K562 (cell line): Measurements from ENCODE around the gene TYROBP. TPM values are rescaled to one million over a fixed set of nuclear protein-coding genes. Genes with fewer than 3 reads are reported as not detected.

ENCODE experiments used
- CREB1 ChIP-seq, 2 experiments: sonication (generic) in 1 of 2; formaldehyde crosslinking in 1 of 2; IDR thresholded peaks; 2 replicates each; pipeline versions ENCODE4 v1.6.1 to v1.8.0; 2012 to 2022; ENCODE audit warnings: inconsistent platforms in 1 of 2, mild to moderate bottlenecking in 1 of 2, missing genetic modification reagents in 1 of 2, moderate library complexity in 1 of 2
- CTBP1 ChIP-seq: fragments of 450-650 bp; IDR thresholded peaks from 2 replicates; pipeline ENCODE4 v1.6.1; 2016; ENCODE audit warnings: borderline replicate concordance
- HDAC2 ChIP-seq: fragments of 450-650 bp; IDR thresholded peaks from 2 replicates; pipeline ENCODE4 v1.6.1; 2016; ENCODE audit warnings: mild to moderate bottlenecking
- NEUROD1 ChIP-seq: fragments of 150-350 bp; IDR thresholded peaks from 2 replicates; pipeline ENCODE4 v1.6.1; 2014; ENCODE audit warnings: borderline replicate concordance, low read length, low read depth; ENCODE audit not compliant: partially characterized antibody
- PTTG1 ChIP-seq: fragments of 450-650 bp; IDR thresholded peaks from 2 replicates; pipeline ENCODE4 v1.6.1; 2016; ENCODE audit warnings: low read depth, mild to moderate bottlenecking, missing genetic modification characterization, missing compliant biosample characterization
- RCOR1 ChIP-seq, 2 experiments: IDR thresholded peaks; 2 replicates each; pipeline ENCODE4 v1.6.1; 2012; ENCODE audit warnings: low read depth in 2 of 2, low read length in 2 of 2, borderline replicate concordance in 1 of 2, improper control_type of control experiment in 1 of 2
- SMARCE1 ChIP-seq: fragments of 450-650 bp; IDR thresholded peaks from 2 replicates; pipeline ENCODE4 v1.7.1; 2016; ENCODE audit warnings: mild to moderate bottlenecking
- SOX6 ChIP-seq: fragments of 450-650 bp; IDR thresholded peaks from 2 replicates; pipeline ENCODE4 v1.6.1; 2014; ENCODE audit warnings: mild to moderate bottlenecking
- SPI1 ChIP-seq: IDR thresholded peaks from 2 replicates; pipeline ENCODE4 v1.6.1; 2011; ENCODE audit warnings: low read depth, low read length, control low read depth, borderline replicate concordance
- STAT6 ChIP-seq: sonication (generic); formaldehyde crosslinking; IDR thresholded peaks from 2 replicates; pipeline ENCODE4 v1.8.1; 2023; ENCODE audit warnings: mild to moderate bottlenecking, missing genetic modification reagents
- TAF15 ChIP-seq: fragments of 200-400 bp; formaldehyde crosslinking; IDR thresholded peaks from 2 replicates; pipeline ENCODE4 v1.6.1; 2017; ENCODE audit warnings: mild to moderate bottlenecking, low read depth, low read length, moderate library complexity
- TEAD1 ChIP-seq, 2 experiments: fragments of 450-650 bp in 1 of 2; sonication (generic) in 1 of 2; formaldehyde crosslinking; IDR thresholded peaks; 2 replicates each; pipeline versions ENCODE4 v1.4.0 to v1.8.0; 2020 to 2022; ENCODE audit warnings: mild to moderate bottlenecking in 2 of 2, missing genetic modification reagents in 1 of 2
- TEAD4 ChIP-seq, 2 experiments: sonication (generic) in 1 of 2; formaldehyde crosslinking in 1 of 2; IDR thresholded peaks; 2 replicates each; pipeline versions ENCODE4 v1.6.1 to v1.8.0; 2012 to 2022; ENCODE audit warnings: borderline replicate concordance in 1 of 2, inconsistent platforms in 1 of 2, low read length in 1 of 2, mild to moderate bottlenecking in 1 of 2, missing genetic modification reagents in 1 of 2
- WHSC1 ChIP-seq: IDR thresholded peaks from one replicate; pipeline ENCODE4 v1.6.1; 2012; ENCODE audit warnings: low read length, control low read depth, inconsistent platforms
- ZNF780A ChIP-seq: fragments of 250-450 bp; sonication (Bioruptor Pico); IDR thresholded peaks from 2 replicates; pipeline ENCODE4 v1.5.0; 2021; ENCODE audit warnings: mild to moderate bottlenecking
- ZNF830 ChIP-seq: fragments of 250-450 bp; sonication (Bioruptor Pico); IDR thresholded peaks from 2 replicates; pipeline ENCODE4 v1.5.0; 2021; ENCODE audit warnings: mild to moderate bottlenecking
- polyA plus RNA-seq, 8 experiments: library from polyadenylated mRNA; depleted of rRNA in 4 of 8; stranded (reverse) in 5 of 8; unstranded in 3 of 8; fragments of >200 nt; fragmentation: Nextera tagmentation in 2 of 8; fragmentation: Illumina TruSeq in 1 of 8; extraction: Ambion mirVana in 2 of 8; extraction: Trizol in 1 of 8; gene quantifications; 2 replicates each; pipeline versions ENCODE4 v1.2.1 to v1.2.3, GENCODE V29; 2011 to 2014; ENCODE audit warnings: inconsistent platforms in 1 of 8, missing spikeins in 1 of 8
- total RNA-seq, 7 experiments: library from RNA; depleted of rRNA in 6 of 7; stranded (reverse); fragments of >200 nt in 6 of 7; fragmentation: Illumina TruSeq in 2 of 7; extraction: Trizol in 2 of 7; gene quantifications; 2 replicates each; pipeline versions ENCODE4 v1.2.1 to v1.2.3, GENCODE V29; 2011 to 2021; ENCODE audit warnings: low replicate concordance in 1 of 7
- TF ChIP-seq, protein P1 (sequence below): fragments of 250-450 bp; sonication (Bioruptor Pico); IDR thresholded peaks from 2 replicates; pipeline ENCODE4 v1.4.0; 2020; ENCODE audit warnings: borderline replicate concordance
- TF ChIP-seq, protein P2 (sequence below): sonication (generic); formaldehyde crosslinking; IDR thresholded peaks from 2 replicates; pipeline ENCODE4 v1.9.0; 2022; ENCODE audit warnings: mild to moderate bottlenecking, missing genetic modification reagents
- TF ChIP-seq, protein P3 (sequence below): IDR thresholded peaks from 2 replicates; pipeline ENCODE4 v1.6.1; 2016; ENCODE audit warnings: missing genetic modification characterization, missing compliant biosample characterization
- TF ChIP-seq, protein P4 (sequence below): fragments of 450-650 bp; formaldehyde crosslinking; IDR thresholded peaks from 2 replicates; pipeline ENCODE4 v1.4.0; 2020; ENCODE audit warnings: mild to moderate bottlenecking, moderate library complexity

TYROBP gene
- total and polyA plus RNA-seq, 9 of the 15 experiments (the other 6 are each of a cell fraction or from before 2014, with no cell fraction given), result 0.72 to 8.2 (median 2.4) TPM

- TF ChIP-seq, protein P1, sequence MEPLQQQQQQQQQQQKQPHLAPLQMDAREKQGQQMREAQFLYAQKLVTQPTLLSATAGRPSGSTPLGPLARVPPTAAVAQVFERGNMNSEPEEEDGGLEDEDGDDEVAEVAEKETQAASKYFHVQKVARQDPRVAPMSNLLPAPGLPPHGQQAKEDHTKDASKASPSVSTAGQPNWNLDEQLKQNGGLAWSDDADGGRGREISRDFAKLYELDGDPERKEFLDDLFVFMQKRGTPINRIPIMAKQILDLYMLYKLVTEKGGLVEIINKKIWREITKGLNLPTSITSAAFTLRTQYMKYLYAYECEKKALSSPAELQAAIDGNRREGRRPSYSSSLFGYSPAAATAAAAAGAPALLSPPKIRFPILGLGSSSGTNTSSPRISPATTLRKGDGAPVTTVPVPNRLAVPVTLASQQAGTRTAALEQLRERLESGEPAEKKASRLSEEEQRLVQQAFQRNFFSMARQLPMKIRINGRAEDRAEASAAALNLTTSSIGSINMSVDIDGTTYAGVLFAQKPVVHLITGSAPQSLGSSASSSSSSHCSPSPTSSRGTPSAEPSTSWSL, result no peak
- peak; percentile 96 for TF ChIP-seq SPI1
- no peak for TF ChIP-seq WHSC1
- TF ChIP-seq HDAC2, result peak; percentile 93
- TF ChIP-seq STAT6 (CRISPR knock-in tag), result no peak
- TF ChIP-seq CREB1 (IDR thresholded peaks at IDR 0.05), result peak; percentile 35; the same call in 1 of the 2 replicates
- peak; percentile 69; the same call in 1 of the 2 replicates for TF ChIP-seq CREB1 (CRISPR knock-in tag; IDR thresholded peaks at IDR 0.05)
- TF ChIP-seq CTBP1, result peak; percentile 79; the same call in 1 of the 2 replicates
- TF ChIP-seq ZNF780A (CRISPR knock-in tag), result no peak
- TF ChIP-seq, protein P2, sequence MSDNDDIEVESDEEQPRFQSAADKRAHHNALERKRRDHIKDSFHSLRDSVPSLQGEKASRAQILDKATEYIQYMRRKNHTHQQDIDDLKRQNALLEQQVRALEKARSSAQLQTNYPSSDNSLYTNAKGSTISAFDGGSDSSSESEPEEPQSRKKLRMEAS (CRISPR knock-in tag), result peak; percentile 76
- TF ChIP-seq TAF15, result no peak
- peak; percentile 18; the same call in 1 of the 2 replicates for TF ChIP-seq TEAD4 (IDR thresholded peaks at IDR 0.05; ENCODE audit: low read length)
- TF ChIP-seq TEAD4 (CRISPR knock-in tag; IDR thresholded peaks at IDR 0.05; ENCODE audit: borderline replicate concordance), result no peak
- TF ChIP-seq, protein P3, sequence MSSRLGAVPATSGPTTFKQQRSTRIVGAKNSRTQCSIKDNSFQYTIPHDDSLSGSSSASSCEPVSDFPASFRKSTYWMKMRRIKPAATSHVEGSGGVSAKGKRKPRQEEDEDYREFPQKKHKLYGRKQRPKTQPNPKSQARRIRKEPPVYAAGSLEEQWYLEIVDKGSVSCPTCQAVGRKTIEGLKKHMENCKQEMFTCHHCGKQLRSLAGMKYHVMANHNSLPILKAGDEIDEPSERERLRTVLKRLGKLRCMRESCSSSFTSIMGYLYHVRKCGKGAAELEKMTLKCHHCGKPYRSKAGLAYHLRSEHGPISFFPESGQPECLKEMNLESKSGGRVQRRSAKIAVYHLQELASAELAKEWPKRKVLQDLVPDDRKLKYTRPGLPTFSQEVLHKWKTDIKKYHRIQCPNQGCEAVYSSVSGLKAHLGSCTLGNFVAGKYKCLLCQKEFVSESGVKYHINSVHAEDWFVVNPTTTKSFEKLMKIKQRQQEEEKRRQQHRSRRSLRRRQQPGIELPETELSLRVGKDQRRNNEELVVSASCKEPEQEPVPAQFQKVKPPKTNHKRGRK (tag), result no peak
- TF ChIP-seq SMARCE1, result peak; percentile 75; the same call in 1 of the 2 replicates
- no peak for TF ChIP-seq PTTG1 (tag)
- TF ChIP-seq ZNF830 (CRISPR knock-in tag), result no peak
- peak in 1 of 2 experiments; percentile 44; a peak in 1 of 4 replicates for TF ChIP-seq TEAD1 (CRISPR knock-in tag; IDR thresholded peaks at IDR 0.05)
- peak in 1 of 2 experiments; percentile 57; a peak in 1 of 4 replicates for TF ChIP-seq RCOR1 (IDR thresholded peaks at IDR 0.05; ENCODE audit: borderline replicate concordance in 1 of 2, low read depth in 2 of 2, low read length in 2 of 2)
- TF ChIP-seq, protein P4, sequence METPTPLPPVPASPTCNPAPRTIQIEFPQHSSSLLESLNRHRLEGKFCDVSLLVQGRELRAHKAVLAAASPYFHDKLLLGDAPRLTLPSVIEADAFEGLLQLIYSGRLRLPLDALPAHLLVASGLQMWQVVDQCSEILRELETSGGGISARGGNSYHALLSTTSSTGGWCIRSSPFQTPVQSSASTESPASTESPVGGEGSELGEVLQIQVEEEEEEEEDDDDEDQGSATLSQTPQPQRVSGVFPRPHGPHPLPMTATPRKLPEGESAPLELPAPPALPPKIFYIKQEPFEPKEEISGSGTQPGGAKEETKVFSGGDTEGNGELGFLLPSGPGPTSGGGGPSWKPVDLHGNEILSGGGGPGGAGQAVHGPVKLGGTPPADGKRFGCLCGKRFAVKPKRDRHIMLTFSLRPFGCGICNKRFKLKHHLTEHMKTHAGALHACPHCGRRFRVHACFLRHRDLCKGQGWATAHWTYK (CRISPR knock-in tag), result no peak
- TF ChIP-seq NEUROD1, result peak; percentile 45
- TF ChIP-seq SOX6, result 0 out of 2 replicates have a peak, but pooled peaks have one; percentile 34
Measured at GRCh38 chr19:35908973-35909683, 1.0 kb upstream of the TYROBP start (continued).
